ENCODE measurements around the gene SIGLEC11. TPM values are rescaled to one million over a fixed set of nuclear protein-coding genes. Genes with fewer than 3 reads are reported as not detected.
"Not testable (repeated sequence)": the region's sequence is repeated elsewhere in the genome, so short reads cannot be mapped to it uniquely, and the experiment has no call there.

Gene SIGLEC11
- total RNA-seq, 1 donor from 2014 or later: 7.7 TPM

GRCh38 chr19:49949742-49950589, 11.0 kb downstream of the SIGLEC11 start:
- Histone ChIP-seq H3K27ac (no peak overlapping the region), H3K4me1 (peaks cover 26% of the 10 kb centered on the region), H3K36me3 (no peaks in the 10 kb centered on the region), H3K27me3 (ENCODE audit: low read depth) (no peaks in the 10 kb centered on the region), H3K9me3 (no peaks in the 10 kb centered on the region), H3K4me3 (no peak overlapping the region)
- intact Hi-C loops (cut with DNase I): no loop called here
- ATAC-seq (no peak), DNase-seq (peak; percentile 14)
- TF ChIP-seq CTCF (IDR thresholded peaks at IDR 0.05): no peak

- no peaks in the 10 kb centered on the region for H3K27me3 ChIP-seq (ENCODE audit: low read depth)
- H3K4me3 ChIP-seq: no peak overlapping the region
- no peaks in the 10 kb centered on the region for H3K36me3 ChIP-seq
- no peaks in the 10 kb centered on the region for H3K9me3 ChIP-seq
- no peak overlapping the region for H3K27ac ChIP-seq
- DNase-seq (peak; percentile 6), ATAC-seq (no peak)
- no peaks in the 10 kb centered on the region for H3K4me1 ChIP-seq
- TF ChIP-seq CTCF (IDR thresholded peaks at IDR 0.05): no peak
- intact Hi-C loops (cut with DNase I): no loop called here
Measured at GRCh38 chr19:49946415-49946814, 14.6 kb downstream of the SIGLEC11 start.

- H3K27ac ChIP-seq; H3K4me3 ChIP-seq; H3K9me3 ChIP-seq; H3K36me3 ChIP-seq; intact Hi-C loops (cut with DNase I); H3K27me3 ChIP-seq (ENCODE audit: low read depth); H3K4me1 ChIP-seq: not testable (repeated sequence)
- DNase-seq: peak; percentile 15
- ATAC-seq: peak; percentile 35 to 39
Measured at GRCh38 chr19:49944567-49944966, 16.4 kb downstream of the SIGLEC11 start.

- no peaks in the 10 kb centered on the region for H3K9me3 ChIP-seq
- ATAC-seq: no peak
- no peak overlapping the region for H3K4me3 ChIP-seq
- DNase-seq: no peak
- no peak overlapping the region for H3K27ac ChIP-seq
- no peaks in the 10 kb centered on the region for H3K27me3 ChIP-seq (ENCODE audit: low read depth)
- intact Hi-C loops (cut with DNase I): no loop called here
- no peaks in the 10 kb centered on the region for H3K36me3 ChIP-seq
- no peak for TF ChIP-seq CTCF (IDR thresholded peaks at IDR 0.05)
- peaks cover 10% of the 10 kb centered on the region for H3K4me1 ChIP-seq
Measured at GRCh38 chr19:49940482-49940791, 20.5 kb downstream of the SIGLEC11 start.

- no peak overlapping the region for H3K27ac ChIP-seq
- H3K27me3 ChIP-seq (ENCODE audit: low read depth): no peaks in the 10 kb centered on the region
- intact Hi-C loops (cut with DNase I): no loop called here
- no peak overlapping the region for H3K4me3 ChIP-seq
- H3K36me3 ChIP-seq: no peaks in the 10 kb centered on the region
- DNase-seq (peak; percentile 31), ATAC-seq (no peak)
- no peaks in the 10 kb centered on the region for H3K9me3 ChIP-seq
- TF ChIP-seq CTCF (IDR thresholded peaks at IDR 0.05): no peak
- H3K4me1 ChIP-seq: peaks cover 10% of the 10 kb centered on the region
Measured at GRCh38 chr19:49939721-49940481, 21.1 kb downstream of the SIGLEC11 start.

- ATAC-seq (no peak), DNase-seq (no peak)
- Histone ChIP-seq H3K36me3 (no peaks in the 10 kb centered on the region), H3K27ac (no peak overlapping the region), H3K4me1 (peaks cover 10% of the 10 kb centered on the region), H3K9me3 (no peaks in the 10 kb centered on the region), H3K27me3 (ENCODE audit: low read depth) (no peaks in the 10 kb centered on the region), H3K4me3 (no peak overlapping the region)
- intact Hi-C loops (cut with DNase I): no loop called here
- no peak for TF ChIP-seq CTCF (IDR thresholded peaks at IDR 0.05)
Measured at GRCh38 chr19:49938662-49939061, 22.3 kb downstream of the SIGLEC11 start.

All from lower lobe of right lung (tissue), 2 donors.